ENCODE measurements around the gene PMS1.

GRCh38 chr2:189899101-189899500 is 114.9 kb downstream of the PMS1 start:
- TF ChIP-seq CTCF (IDR thresholded peaks at IDR 0.05) (no peak), POLR2A (IDR thresholded peaks at IDR 0.05; ENCODE audit: low read depth) (no peak)
